GM23338 (cell line): ENCODE data around the gene PREP. TPM values are rescaled to one million over a fixed set of nuclear protein-coding genes. Genes with fewer than 3 reads are reported as not detected.

Experiments used
- ATAC-seq: fragments of 200-7000 bp; cut with Tn5 transposase; 3 replicates; pipeline ENCODE4 v1.9.1; 2020
- DNase-seq: peaks from one replicate; pipeline ENCODE4 v3.0.0-alpha.2; 2015; ENCODE audit warnings: low spot score
- H2AFZ ChIP-seq: fragments of 200-600 bp; sonication (generic); 2 replicates; pipeline ENCODE4 v1.8.0; 2016; ENCODE audit warnings: antibody characterized with exemption, mild to moderate bottlenecking, moderate library complexity
- H3F3A ChIP-seq: fragments of 200-600 bp; sonication (generic); replicated peaks from 2 replicates; pipeline ENCODE4 v1.8.0; 2017; ENCODE audit warnings: antibody characterized with exemption, mixed run types, low read depth
- H3K27ac ChIP-seq: fragments of 200-600 bp; sonication (generic); 2 replicates; pipeline ENCODE4 v1.6.1; 2016; ENCODE audit warnings: low read depth
- H3K27me3 ChIP-seq: fragments of 200-600 bp; sonication (generic); 2 replicates; pipeline ENCODE4 v1.8.0; 2016; ENCODE audit warnings: mild to moderate bottlenecking, mixed run types, moderate library complexity; ENCODE audit not compliant: insufficient read depth
- H3K36me3 ChIP-seq: fragments of 200-600 bp; sonication (generic); 2 replicates; pipeline ENCODE4 v1.8.0; 2016; ENCODE audit warnings: mild to moderate bottlenecking; ENCODE audit not compliant: insufficient read depth
- H3K4me1 ChIP-seq: fragments of 200-600 bp; sonication (generic); 2 replicates; pipeline ENCODE4 v1.8.0; 2016; ENCODE audit warnings: mild to moderate bottlenecking, moderate library complexity; ENCODE audit not compliant: insufficient read depth
- H3K4me2 ChIP-seq: fragments of 200-600 bp; sonication (generic); 2 replicates; pipeline ENCODE4 v1.7.1; 2017; ENCODE audit warnings: mixed run types
- H3K4me3 ChIP-seq: fragments of 200-600 bp; sonication (generic); 2 replicates; pipeline ENCODE4 v1.6.1; 2016; ENCODE audit warnings: mixed run types
- H3K79me2 ChIP-seq: fragments of 200-600 bp; sonication (generic); replicated peaks from 2 replicates; pipeline ENCODE4 v1.8.0; 2017; ENCODE audit warnings: mild to moderate bottlenecking; ENCODE audit not compliant: insufficient read depth
- H3K9me2 ChIP-seq: fragments of 200-600 bp; sonication (generic); 2 replicates; pipeline ENCODE4 v1.8.0; 2017; ENCODE audit not compliant: insufficient read depth
- H4K20me1 ChIP-seq: fragments of 200-600 bp; sonication (generic); replicated peaks from 2 replicates; pipeline ENCODE4 v1.8.0; 2017; ENCODE audit warnings: mild to moderate bottlenecking; ENCODE audit not compliant: insufficient read depth
- H3K27ac Mint-ChIP-seq: 2 replicates; pipeline ENCODE4 v1.8.0; 2020; ENCODE audit warnings: inconsistent platforms, mild to moderate bottlenecking, moderate library complexity, mixed read lengths
- H3K27me3 Mint-ChIP-seq: 3 replicates; pipeline ENCODE4 v1.8.0; 2022; ENCODE audit warnings: low read depth, mild to moderate bottlenecking, moderate library complexity, mixed read lengths, inconsistent platforms; ENCODE audit not compliant: insufficient read depth, poor library complexity
- H3K36me3 Mint-ChIP-seq: 3 replicates; pipeline ENCODE4 v1.8.0; 2021; ENCODE audit warnings: low read depth, mild to moderate bottlenecking, inconsistent platforms, moderate library complexity, mixed read lengths
- H3K4me1 Mint-ChIP-seq: 3 replicates; pipeline ENCODE4 v1.8.0; 2020; ENCODE audit warnings: mild to moderate bottlenecking, inconsistent platforms, mixed read lengths
- H3K4me3 Mint-ChIP-seq: 3 replicates; pipeline ENCODE4 v1.8.0; 2021; ENCODE audit warnings: moderate library complexity, mild to moderate bottlenecking, inconsistent platforms, mixed read lengths
- H3K9me3 Mint-ChIP-seq: 3 replicates; pipeline ENCODE4 v1.8.0; 2020; ENCODE audit warnings: moderate library complexity, mild to moderate bottlenecking, inconsistent platforms, mixed read lengths
- CREB1 ChIP-seq: fragments of 250-450 bp; sonication (Bioruptor Pico); IDR thresholded peaks from 2 replicates; pipeline ENCODE4 v1.5.0; 2020; ENCODE audit warnings: low read depth, mild to moderate bottlenecking, moderate library complexity
- CTCF ChIP-seq, 2 experiments: fragments of 200-600 bp in 1 of 2; sonication (generic) in 1 of 2; conservative IDR thresholded peaks; 2 replicates each; pipeline versions ENCODE4 v1.5.1 to v1.6.1; 2016 to 2017; ENCODE audit warnings: antibody characterized with exemption in 2 of 2, low read depth in 2 of 2, mild to moderate bottlenecking in 2 of 2, moderate library complexity in 1 of 2
- EZH2 ChIP-seq: fragments of 200-600 bp; sonication (generic); IDR thresholded peaks from one replicate; pipeline ENCODE4 v1.8.0; 2017; ENCODE audit warnings: antibody characterized with exemption, mild to moderate bottlenecking, low read depth; ENCODE audit not compliant: unreplicated experiment
- EZH2phosphoT487 ChIP-seq: fragments of 200-600 bp; sonication (generic); IDR thresholded peaks from one replicate; pipeline ENCODE4 v1.8.1; 2018; ENCODE audit warnings: antibody characterized with exemption; ENCODE audit not compliant: unreplicated experiment
- JUNB ChIP-seq: IDR thresholded peaks from one replicate; pipeline ENCODE4 v1.6.1; 2016; ENCODE audit warnings: antibody characterized with exemption; ENCODE audit not compliant: unreplicated experiment
- POLR2AphosphoS5 ChIP-seq: IDR thresholded peaks from 2 replicates; pipeline ENCODE4 v1.6.1; 2016; ENCODE audit warnings: antibody characterized with exemption, low read depth
- STAT1 ChIP-seq: IDR thresholded peaks from one replicate; pipeline ENCODE4 v1.6.1; 2016; ENCODE audit warnings: antibody characterized with exemption; ENCODE audit not compliant: unreplicated experiment
- ZNF114 ChIP-seq: fragments of 250-450 bp; sonication (Bioruptor Pico); IDR thresholded peaks from 2 replicates; pipeline ENCODE4 v1.5.0; 2020; ENCODE audit warnings: mild to moderate bottlenecking, moderate library complexity
- polyA plus RNA-seq: library from polyadenylated mRNA; unstranded; fragments of >200 nt; fragmentation: Nextera tagmentation; extraction: Ambion mirVana; gene quantifications from 2 replicates; pipeline ENCODE4 v1.2.1, GENCODE V29; 2016
- total RNA-seq: library from RNA; depleted of rRNA; stranded (reverse); fragments of >200 nt; shearing (Covaris generic); gene quantifications from 2 replicates; pipeline ENCODE4 v1.2.3, GENCODE V29; 2014
- TF ChIP-seq, protein P1 (sequence below): IDR thresholded peaks from 2 replicates; pipeline ENCODE4 v1.6.1; 2016; ENCODE audit warnings: antibody characterized with exemption
- TF ChIP-seq, protein P2 (sequence below): IDR thresholded peaks from one replicate; pipeline ENCODE4 v1.6.1; 2018; ENCODE audit warnings: antibody characterized with exemption; ENCODE audit not compliant: unreplicated experiment

PREP gene
- total and polyA plus RNA-seq, 2 experiments from 2014 or later = 28.5 to 52.7 TPM

DNA sequence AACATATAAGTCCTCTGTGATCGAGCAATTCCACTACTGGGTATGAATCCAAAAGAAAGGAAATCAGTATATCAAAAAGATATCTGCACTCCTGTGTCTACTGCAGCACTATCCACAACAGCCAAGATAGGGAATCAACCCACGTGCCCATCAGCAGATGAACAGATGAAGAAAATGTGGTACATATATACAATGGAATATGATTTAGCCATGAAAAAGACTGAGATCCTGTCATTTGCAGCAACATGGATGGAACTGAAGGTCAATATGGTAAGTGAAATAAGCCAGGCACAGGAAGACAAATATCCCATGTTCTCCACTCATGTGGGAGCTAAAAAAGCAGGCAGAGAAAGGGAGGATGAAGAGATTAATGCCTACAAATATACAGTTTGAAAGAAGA, 127.3 kb downstream of the PREP start:
- Mint-ChIP-seq H3K9me3 (no peaks in the 10 kb centered on the region), H3K4me3 (no peak overlapping the region), H3K27me3 (no peaks in the 10 kb centered on the region), H3K4me1 (peaks cover 18% of the 10 kb centered on the region), H3K27ac (no peak overlapping the region), H3K36me3 (peaks cover 27% of the 10 kb centered on the region)
- H3K9me2 ChIP-seq = no peaks in the 10 kb centered on the region
- H2AFZ ChIP-seq = no peak overlapping the region
- H4K20me1 ChIP-seq = no peaks in the 10 kb centered on the region
- H3K27me3 ChIP-seq = no peaks in the 10 kb centered on the region
- no peaks in the 10 kb centered on the region for H3K79me2 ChIP-seq
- H3K36me3 ChIP-seq = 0 out of 2 replicates have a peak, but pooled peaks cover 7% of the 10 kb centered on the region
- 0 out of 2 replicates have a peak, but pooled peaks cover 14% of the 10 kb centered on the region for H3K4me1 ChIP-seq
- H3F3A ChIP-seq = no peaks in the 10 kb centered on the region
- H3K4me2 ChIP-seq = no peak overlapping the region
- H3K27ac ChIP-seq = no peak overlapping the region
- no peak for TF ChIP-seq JUNB
- no peak for TF ChIP-seq CTCF (conservative IDR thresholded peaks at IDR 0.05; ENCODE audit: low read depth in 2 of 2)
- no peak for TF ChIP-seq EZH2phosphoT487
- TF ChIP-seq, protein P1, sequence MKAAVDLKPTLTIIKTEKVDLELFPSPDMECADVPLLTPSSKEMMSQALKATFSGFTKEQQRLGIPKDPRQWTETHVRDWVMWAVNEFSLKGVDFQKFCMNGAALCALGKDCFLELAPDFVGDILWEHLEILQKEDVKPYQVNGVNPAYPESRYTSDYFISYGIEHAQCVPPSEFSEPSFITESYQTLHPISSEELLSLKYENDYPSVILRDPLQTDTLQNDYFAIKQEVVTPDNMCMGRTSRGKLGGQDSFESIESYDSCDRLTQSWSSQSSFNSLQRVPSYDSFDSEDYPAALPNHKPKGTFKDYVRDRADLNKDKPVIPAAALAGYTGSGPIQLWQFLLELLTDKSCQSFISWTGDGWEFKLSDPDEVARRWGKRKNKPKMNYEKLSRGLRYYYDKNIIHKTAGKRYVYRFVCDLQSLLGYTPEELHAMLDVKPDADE = no peak
- TF ChIP-seq, protein P2, sequence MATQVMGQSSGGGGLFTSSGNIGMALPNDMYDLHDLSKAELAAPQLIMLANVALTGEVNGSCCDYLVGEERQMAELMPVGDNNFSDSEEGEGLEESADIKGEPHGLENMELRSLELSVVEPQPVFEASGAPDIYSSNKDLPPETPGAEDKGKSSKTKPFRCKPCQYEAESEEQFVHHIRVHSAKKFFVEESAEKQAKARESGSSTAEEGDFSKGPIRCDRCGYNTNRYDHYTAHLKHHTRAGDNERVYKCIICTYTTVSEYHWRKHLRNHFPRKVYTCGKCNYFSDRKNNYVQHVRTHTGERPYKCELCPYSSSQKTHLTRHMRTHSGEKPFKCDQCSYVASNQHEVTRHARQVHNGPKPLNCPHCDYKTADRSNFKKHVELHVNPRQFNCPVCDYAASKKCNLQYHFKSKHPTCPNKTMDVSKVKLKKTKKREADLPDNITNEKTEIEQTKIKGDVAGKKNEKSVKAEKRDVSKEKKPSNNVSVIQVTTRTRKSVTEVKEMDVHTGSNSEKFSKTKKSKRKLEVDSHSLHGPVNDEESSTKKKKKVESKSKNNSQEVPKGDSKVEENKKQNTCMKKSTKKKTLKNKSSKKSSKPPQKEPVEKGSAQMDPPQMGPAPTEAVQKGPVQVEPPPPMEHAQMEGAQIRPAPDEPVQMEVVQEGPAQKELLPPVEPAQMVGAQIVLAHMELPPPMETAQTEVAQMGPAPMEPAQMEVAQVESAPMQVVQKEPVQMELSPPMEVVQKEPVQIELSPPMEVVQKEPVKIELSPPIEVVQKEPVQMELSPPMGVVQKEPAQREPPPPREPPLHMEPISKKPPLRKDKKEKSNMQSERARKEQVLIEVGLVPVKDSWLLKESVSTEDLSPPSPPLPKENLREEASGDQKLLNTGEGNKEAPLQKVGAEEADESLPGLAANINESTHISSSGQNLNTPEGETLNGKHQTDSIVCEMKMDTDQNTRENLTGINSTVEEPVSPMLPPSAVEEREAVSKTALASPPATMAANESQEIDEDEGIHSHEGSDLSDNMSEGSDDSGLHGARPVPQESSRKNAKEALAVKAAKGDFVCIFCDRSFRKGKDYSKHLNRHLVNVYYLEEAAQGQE = no peak
- H3K4me3 ChIP-seq = no peak overlapping the region
- DNase-seq (no peak), ATAC-seq (no peak)

DNA sequence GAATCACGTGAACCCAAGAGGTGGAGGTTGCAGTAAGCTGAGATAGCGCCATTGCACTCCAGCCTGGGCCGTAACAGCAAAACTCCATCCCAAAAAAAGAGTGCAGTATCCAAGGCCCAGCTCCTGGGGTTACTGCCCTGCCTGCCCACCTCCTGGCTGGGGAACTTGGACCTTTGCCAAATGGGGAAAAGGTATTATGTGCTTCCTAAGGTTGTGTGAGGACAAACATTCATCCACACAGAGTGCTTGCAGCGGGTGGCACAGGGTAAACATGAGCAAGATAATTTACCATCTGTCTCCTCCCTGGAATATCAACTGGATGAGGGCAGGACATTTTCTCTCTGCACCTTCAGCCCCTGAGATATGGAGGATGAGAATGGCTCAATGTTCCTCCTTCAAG, 128.2 kb downstream of the PREP start:
- ATAC-seq (no peak), DNase-seq (no peak)
- no peaks in the 10 kb centered on the region for H3K9me2 ChIP-seq
- H3K36me3 ChIP-seq = 0 out of 2 replicates have a peak, but pooled peaks cover 7% of the 10 kb centered on the region
- H3K27ac Mint-ChIP-seq = no peak overlapping the region
- H3K36me3 Mint-ChIP-seq = peaks cover 27% of the 10 kb centered on the region
- H2AFZ ChIP-seq = no peak overlapping the region
- H3K79me2 ChIP-seq = no peaks in the 10 kb centered on the region
- H3K9me3 Mint-ChIP-seq = no peaks in the 10 kb centered on the region
- no peaks in the 10 kb centered on the region for H3F3A ChIP-seq
- H3K27ac ChIP-seq = no peak overlapping the region
- no peak overlapping the region for H3K4me3 Mint-ChIP-seq
- no peak overlapping the region for H3K4me3 ChIP-seq
- no peak overlapping the region for H3K4me2 ChIP-seq
- H3K4me1 Mint-ChIP-seq = peaks cover 18% of the 10 kb centered on the region
- no peaks in the 10 kb centered on the region for H3K27me3 Mint-ChIP-seq
- no peaks in the 10 kb centered on the region for H3K27me3 ChIP-seq
- 0 out of 2 replicates have a peak, but pooled peaks cover 14% of the 10 kb centered on the region for H3K4me1 ChIP-seq
- no peaks in the 10 kb centered on the region for H4K20me1 ChIP-seq
- TF ChIP-seq JUNB = no peak
- no peak for TF ChIP-seq EZH2phosphoT487
- no peak for TF ChIP-seq EZH2
- TF ChIP-seq CREB1 (CRISPR knock-in tag) = no peak
- no peak for TF ChIP-seq POLR2AphosphoS5
- TF ChIP-seq, protein P1 = no peak
- TF ChIP-seq CTCF (conservative IDR thresholded peaks at IDR 0.05; ENCODE audit: low read depth in 2 of 2) = no peak
- TF ChIP-seq STAT1 = no peak
- TF ChIP-seq ZNF114 = no peak
